DOHH2 (cell line): ENCODE data around the gene KCNJ6.
"Not testable (repeated sequence)": the region's sequence is repeated elsewhere in the genome, so short reads cannot be mapped to it uniquely, and the experiment has no call there.

Experiments
- H3F3A ChIP-seq: fragments of 200-600 bp; sonication (generic), shearing (Covaris generic); 2 replicates; pipeline ENCODE4 v1.6.0; 2016; ENCODE audit warnings: antibody characterized with exemption, mild to moderate bottlenecking; ENCODE audit not compliant: control insufficient read depth, insufficient read depth
- H3K27ac ChIP-seq: fragments of 200-600 bp; sonication (generic); 2 replicates; pipeline ENCODE4 v1.5.1; 2014; ENCODE audit warnings: low read depth, mild to moderate bottlenecking, low read length, moderate library complexity
- H3K27me3 ChIP-seq: fragments of 200-600 bp; sonication (generic); 2 replicates; pipeline ENCODE4 v1.6.1; 2014; ENCODE audit warnings: mild to moderate bottlenecking, low read length, mixed read lengths; ENCODE audit not compliant: control insufficient read depth
- H3K36me3 ChIP-seq: fragments of 200-600 bp; sonication (generic); 2 replicates; pipeline ENCODE4 v1.6.1; 2014; ENCODE audit warnings: mild to moderate bottlenecking, low read length, moderate library complexity, mixed read lengths; ENCODE audit not compliant: control insufficient read depth
- H3K4me1 ChIP-seq: fragments of 200-600 bp; sonication (generic); 2 replicates; pipeline ENCODE4 v1.6.1; 2014; ENCODE audit warnings: mild to moderate bottlenecking, low read length, mixed read lengths; ENCODE audit not compliant: control insufficient read depth
- H3K4me2 ChIP-seq: fragments of 200-600 bp; sonication (generic); 2 replicates; pipeline ENCODE4 v1.6.0; 2014; ENCODE audit warnings: mild to moderate bottlenecking, low read length, moderate library complexity
- H3K4me3 ChIP-seq: fragments of 200-600 bp; sonication (generic); 2 replicates; pipeline ENCODE4 v1.5.1; 2014; ENCODE audit warnings: mild to moderate bottlenecking, low read length, mixed read lengths
- H3K79me2 ChIP-seq: fragments of 200-600 bp; sonication (generic); 2 replicates; pipeline ENCODE4 v1.6.1; 2014; ENCODE audit warnings: mild to moderate bottlenecking, low read length, mixed read lengths; ENCODE audit not compliant: control insufficient read depth
- H3K9me2 ChIP-seq: fragments of 200-600 bp; sonication (generic); replicated peaks from 2 replicates; pipeline ENCODE4 v1.6.1; 2014; ENCODE audit warnings: mild to moderate bottlenecking, low read length, mixed read lengths; ENCODE audit not compliant: control insufficient read depth
- H3K9me3 ChIP-seq: fragments of 200-600 bp; sonication (generic); 2 replicates; pipeline ENCODE4 v1.6.1; 2014; ENCODE audit warnings: antibody characterized with exemption, low read length, mixed read lengths; ENCODE audit not compliant: control insufficient read depth, insufficient read depth
- H4K20me1 ChIP-seq: fragments of 200-600 bp; sonication (generic); 2 replicates; pipeline ENCODE4 v1.6.0; 2014; ENCODE audit warnings: low read depth, mild to moderate bottlenecking, antibody characterized with exemption, low read length, moderate library complexity; ENCODE audit not compliant: control insufficient read depth, insufficient read depth
- CTCF ChIP-seq: fragments of 200-600 bp; sonication (generic); IDR thresholded peaks from one replicate; pipeline ENCODE4 v1.5.1; 2014; ENCODE audit warnings: antibody characterized with exemption, mild to moderate bottlenecking, low read depth, low read length; ENCODE audit not compliant: poor library complexity, severe bottlenecking
- EZH2phosphoT487 ChIP-seq: fragments of 200-600 bp; sonication (generic); IDR thresholded peaks from 2 replicates; pipeline ENCODE4 v1.6.1; 2017; ENCODE audit warnings: borderline replicate concordance, mild to moderate bottlenecking, antibody characterized with exemption, low read length, moderate library complexity, mixed read lengths

The KCNJ6 gene

GRCh38 chr21:37594472-37594951 lies 321.7 kb downstream of the KCNJ6 start:
- Histone ChIP-seq H3K9me3 (no peaks in the 10 kb centered on the region), H3K4me1 (no peaks in the 10 kb centered on the region), H3K4me2 (no peak overlapping the region), H3K36me3 (no peaks in the 10 kb centered on the region), H3K4me3 (no peak overlapping the region), H3K9me2 (no peaks in the 10 kb centered on the region), H4K20me1 (no peaks in the 10 kb centered on the region), H3K27ac (no peak overlapping the region), H3F3A (no peaks in the 10 kb centered on the region), H3K27me3 (no peaks in the 10 kb centered on the region), H3K79me2 (no peaks in the 10 kb centered on the region)
- TF ChIP-seq CTCF (no peak), EZH2phosphoT487 (no peak)

- Histone ChIP-seq H3K4me1 (no peaks in the 10 kb centered on the region), H3F3A (no peaks in the 10 kb centered on the region), H3K9me3 (no peaks in the 10 kb centered on the region), H3K4me3 (no peak overlapping the region), H3K27ac (no peak overlapping the region), H3K27me3 (no peaks in the 10 kb centered on the region), H4K20me1 (no peaks in the 10 kb centered on the region), H3K4me2 (no peak overlapping the region), H3K79me2 (no peaks in the 10 kb centered on the region), H3K9me2 (no peaks in the 10 kb centered on the region), H3K36me3 (no peaks in the 10 kb centered on the region)
- no peak for TF ChIP-seq EZH2phosphoT487
- TF ChIP-seq CTCF: no peak
These were observed 322.4 kb downstream of the KCNJ6 start for GRCh38 chr21:37593740-37594471.

GRCh38 chr21:37593015-37593414 lies 323.2 kb downstream of the KCNJ6 start:
- Histone ChIP-seq H3K4me2 (no peak overlapping the region), H3K79me2 (no peaks in the 10 kb centered on the region), H4K20me1 (no peaks in the 10 kb centered on the region), H3K9me3 (no peaks in the 10 kb centered on the region), H3K4me1 (no peaks in the 10 kb centered on the region), H3F3A (no peaks in the 10 kb centered on the region), H3K36me3 (no peaks in the 10 kb centered on the region), H3K4me3 (no peak overlapping the region), H3K27me3 (no peaks in the 10 kb centered on the region), H3K9me2 (no peaks in the 10 kb centered on the region), H3K27ac (no peak overlapping the region)
- no peak for TF ChIP-seq EZH2phosphoT487

- H4K20me1 ChIP-seq: no peaks in the 10 kb centered on the region
- H3K4me3 ChIP-seq: no peak overlapping the region
- H3K9me3 ChIP-seq: no peaks in the 10 kb centered on the region
- no peaks in the 10 kb centered on the region for H3K79me2 ChIP-seq
- no peaks in the 10 kb centered on the region for H3K36me3 ChIP-seq
- no peaks in the 10 kb centered on the region for H3F3A ChIP-seq
- no peaks in the 10 kb centered on the region for H3K9me2 ChIP-seq
- H3K4me2 ChIP-seq: no peak overlapping the region
- H3K4me1 ChIP-seq: no peaks in the 10 kb centered on the region
- TF ChIP-seq EZH2phosphoT487 (no peak), CTCF (no peak)
- H3K27ac ChIP-seq: no peak overlapping the region
- H3K27me3 ChIP-seq: no peaks in the 10 kb centered on the region
These were observed 323.8 kb downstream of the KCNJ6 start for GRCh38 chr21:37592496-37592895.

GRCh38 chr21:37591994-37592393 lies 324.3 kb downstream of the KCNJ6 start:
- not testable (repeated sequence) for H4K20me1 ChIP-seq, H3K9me3 ChIP-seq, H3K36me3 ChIP-seq, H3K4me2 ChIP-seq, H3K27ac ChIP-seq, H3F3A ChIP-seq, H3K27me3 ChIP-seq, H3K9me2 ChIP-seq, H3K4me3 ChIP-seq, H3K79me2 ChIP-seq, H3K4me1 ChIP-seq

GRCh38 chr21:37590836-37591235 lies 325.4 kb downstream of the KCNJ6 start:
- not testable (repeated sequence) for H3K4me2 ChIP-seq, H3K4me3 ChIP-seq

More at GRCh38 chr21:37590836-37591235, 325.4 kb downstream of the KCNJ6 start:
- H3K27me3 ChIP-seq, H4K20me1 ChIP-seq, H3K27ac ChIP-seq, H3K9me2 ChIP-seq, H3F3A ChIP-seq, H3K4me1 ChIP-seq, H3K9me3 ChIP-seq, H3K79me2 ChIP-seq, H3K36me3 ChIP-seq: not testable (repeated sequence)
